Nucleus accumbens (tissue), 56 donors: ENCODE results near the gene MAGEA9B.
"Not testable (repeated sequence)": the region's sequence is repeated elsewhere in the genome, so short reads cannot be mapped to it uniquely, and the experiment has no call there.

Source experiments
- DNase-seq, 56 donors: peaks; one replicate each; lab custom pipeline; 2025; lab: John Stamatoyannopoulos, UW

Gene MAGEA9B

DNA sequence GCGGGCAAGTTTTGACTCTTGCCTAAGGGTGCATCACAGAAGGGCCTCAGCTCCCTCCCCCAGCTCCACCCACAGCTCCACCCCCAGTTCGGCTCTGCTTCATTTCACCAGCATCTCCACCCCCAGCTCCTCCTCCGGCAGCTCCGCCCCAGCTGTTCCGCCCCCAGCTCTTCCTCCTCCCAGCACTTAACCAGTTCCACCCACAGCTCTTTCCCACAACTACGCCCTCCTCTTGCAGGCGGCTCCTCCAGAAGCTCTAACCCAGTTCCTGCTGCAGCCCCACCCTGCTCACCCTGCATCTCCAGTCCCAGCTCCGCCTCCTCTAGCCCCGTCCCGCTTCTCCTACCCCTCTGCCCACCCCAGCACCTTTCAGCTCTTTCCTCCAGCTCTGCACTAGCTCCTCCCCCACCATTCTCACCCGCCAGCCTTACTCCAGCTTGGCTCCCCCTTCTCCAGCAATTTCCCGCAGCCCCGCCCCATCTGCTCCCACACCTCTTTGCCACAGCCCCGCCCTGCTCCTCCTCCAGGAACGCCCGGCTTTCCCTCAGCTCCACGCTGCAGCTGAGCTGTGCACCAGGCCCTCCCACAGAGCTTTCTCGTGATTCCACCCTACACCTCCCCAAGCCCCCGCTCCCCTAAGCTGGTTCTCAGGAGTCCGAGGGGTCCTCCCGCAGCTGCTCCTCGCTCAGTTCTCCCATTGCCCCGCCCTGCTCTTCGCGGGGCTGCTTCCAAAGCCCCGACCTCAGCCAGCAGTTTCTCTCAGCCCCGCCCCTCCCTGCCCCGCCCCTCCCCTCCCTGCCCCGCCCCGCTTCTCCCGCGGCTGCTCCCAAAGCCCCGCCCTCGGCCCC is 47.8 kb downstream of the MAGEA9B start:
- DNase-seq: peak; percentile 3 to 95 (median 80)

DNA sequence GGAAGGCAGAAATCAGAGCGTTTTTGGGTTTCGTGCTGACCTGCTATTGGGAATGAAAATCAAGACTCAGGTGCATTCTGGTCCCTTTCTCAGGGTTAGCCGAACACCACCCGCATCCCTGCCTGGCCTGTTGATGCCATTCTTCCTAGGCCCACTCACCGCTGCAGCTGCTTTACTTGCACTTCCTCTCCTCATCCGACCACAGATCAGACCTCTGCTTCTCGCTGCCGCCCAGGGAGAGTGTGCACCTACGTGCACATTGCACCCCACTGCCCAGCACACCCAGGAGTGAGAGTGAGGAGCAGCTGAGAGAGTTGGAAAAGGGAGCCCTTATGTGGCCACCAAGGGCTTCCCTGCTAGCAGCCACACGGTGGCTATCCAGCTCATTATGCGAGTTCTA is 49.8 kb downstream of the MAGEA9B start:
- DNase-seq: not testable (repeated sequence)

- DNase-seq: not testable (repeated sequence)
These were observed 52.2 kb downstream of the MAGEA9B start for GRCh38 chrX:149534926-149535602.

DNA sequence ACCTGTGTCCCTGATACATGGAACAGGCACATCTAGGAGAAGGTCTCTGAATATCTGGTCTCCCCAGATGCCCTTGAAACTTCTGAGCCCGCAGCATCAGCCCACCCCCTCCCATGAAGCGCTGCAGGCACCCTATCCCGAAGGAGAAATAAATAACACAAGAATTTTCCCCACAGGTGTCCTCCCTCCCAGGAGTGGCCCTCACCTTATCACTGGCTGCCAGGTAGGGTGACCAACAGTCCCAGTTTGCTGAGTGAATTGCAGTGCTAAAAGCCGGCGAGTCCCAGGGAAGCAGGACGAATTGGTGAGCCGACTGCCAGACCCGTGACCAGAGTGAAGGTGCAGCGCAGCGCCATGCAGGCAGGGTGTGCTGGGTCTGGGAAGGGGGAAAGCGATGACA is 53.3 kb downstream of the MAGEA9B start:
- not testable (repeated sequence) for DNase-seq

GRCh38 chrX:149532868-149533267 is 54.4 kb downstream of the MAGEA9B start:
- DNase-seq: not testable (repeated sequence)
